ENCODE results near the gene AKT1S1. TPM values are rescaled to one million over a fixed set of nuclear protein-coding genes. Genes with fewer than 3 reads are reported as not detected.

The AKT1S1 gene
- total RNA-seq, 4 donors from 2014 or later, result 15.4 to 30.6 (median 21.9) TPM

- H3K27me3 ChIP-seq, result no peaks in the 10 kb centered on the region
- peaks cover 2 to 39% (median 29%) of the 10 kb centered on the region in 4 donors for H3K36me3 ChIP-seq
- intact Hi-C loops (cut with DNase I), result no loop called here
- no peak for DNase-seq (ENCODE audit: extremely low spot score)
- peak overlapping the region; percentile 89 to 96 (median 94) for H3K27ac ChIP-seq (replicated peaks in 1 of 4)
- H3K4me3 ChIP-seq, result peak overlapping the region; percentile 53 to 61 (median 60)
- peaks cover 41 to 79% (median 58%) of the 10 kb centered on the region in 4 donors for H3K4me1 ChIP-seq
- TF ChIP-seq CTCF (IDR thresholded peaks at IDR 0.05) (no peak), EP300 (IDR thresholded peaks at IDR 0.05) (no peak), POLR2AphosphoS5 (IDR thresholded peaks at IDR 0.05) (no peak), POLR2A (IDR thresholded peaks at IDR 0.05; ENCODE audit: low read depth) (no peak)
- no peaks in the 10 kb centered on the region for H3K9me3 ChIP-seq
- whole genome bisulfite sequencing, result 3% methylated on average over 12 of the region's 15 CpGs
Measured at GRCh38 chr19:49869009-49869483, 8.1 kb downstream of the AKT1S1 start.

DNA sequence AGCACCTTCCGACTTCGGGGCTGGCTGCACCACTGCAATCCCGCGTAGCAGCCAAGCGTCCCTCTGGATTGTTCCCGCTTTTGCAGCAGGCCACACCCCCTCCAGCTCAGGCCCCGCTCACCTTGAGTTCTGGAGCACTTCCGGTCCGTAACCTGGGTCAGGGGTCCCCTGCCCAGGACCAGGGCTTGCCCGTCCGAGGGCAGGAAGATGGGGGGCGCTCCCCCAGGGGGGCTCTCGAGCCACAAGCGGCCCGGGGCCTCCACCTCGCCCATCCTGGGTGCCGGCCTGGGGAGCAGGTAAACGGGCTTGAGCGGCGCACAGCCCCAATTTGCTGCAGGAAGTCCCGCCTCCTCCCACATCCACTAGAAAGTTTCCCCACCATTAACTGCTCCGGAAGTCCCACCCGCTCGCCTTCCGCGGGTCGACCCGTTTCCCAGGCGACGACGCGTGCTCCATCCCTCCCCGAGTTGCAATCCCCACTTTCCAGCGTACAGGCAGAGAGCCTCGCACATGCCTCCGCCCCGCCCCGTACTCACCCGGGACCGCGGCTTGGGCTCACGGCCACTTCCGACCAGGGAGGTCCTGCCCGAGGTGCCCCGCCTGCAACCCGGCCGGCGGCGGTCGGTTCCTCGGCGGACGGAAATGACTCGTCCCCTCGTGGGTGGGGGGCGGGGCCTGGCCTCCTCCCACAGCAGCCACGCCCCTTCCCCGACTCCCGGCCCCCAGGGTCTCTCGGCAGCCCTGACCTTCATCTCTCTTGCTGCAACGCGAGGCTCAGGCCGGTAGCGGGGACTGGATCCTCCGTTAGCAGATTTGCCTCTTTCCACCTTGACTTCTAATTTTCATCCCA lies 10.0 kb downstream of the AKT1S1 start, which contains the start of gene PNKP:
Gene PNKP, minus strand, starts transcription at position 644 of the 850 bp plus-strand sequence. Its CDS starts 372 bp downstream, at position 272.
- peak within 1 kb of the TSS; percentile 64 to 95 (median 81) for H3K4me3 ChIP-seq
- H3K27me3 ChIP-seq, result no peaks in the 10 kb centered on the region
- peak; percentile 98 for DNase-seq (ENCODE audit: extremely low spot score)
- H3K9me3 ChIP-seq, result no peaks in the 10 kb centered on the region
- H3K4me1 ChIP-seq, result peaks cover 41 to 62% (median 58%) of the 10 kb centered on the region in 4 donors
- under 1% methylated on average over 21 of the region's 65 CpGs for WGBS
- intact Hi-C loops (cut with DNase I), result no loop called here
- peaks cover 6 to 45% (median 35%) of the 10 kb centered on the region in 4 donors for H3K36me3 ChIP-seq
- H3K27ac ChIP-seq (replicated peaks in 1 of 4), result peak within 1 kb of the TSS; percentile 89 to 96 (median 94)
- TF ChIP-seq EP300 (IDR thresholded peaks at IDR 0.05) (no peak), POLR2A (IDR thresholded peaks at IDR 0.05; ENCODE audit: low read depth) (peak; percentile 57), CTCF (IDR thresholded peaks at IDR 0.05) (no peak), POLR2AphosphoS5 (IDR thresholded peaks at IDR 0.05) (peak; percentile 84 to 91)

GRCh38 chr19:49864890-49865289 lies 12.3 kb downstream of the AKT1S1 start:
- no peaks in the 10 kb centered on the region for H3K27me3 ChIP-seq
- H3K9me3 ChIP-seq, result no peaks in the 10 kb centered on the region
- WGBS, result 88% methylated on average over 12 of the region's 13 CpGs
- H3K36me3 ChIP-seq, result peaks cover 17 to 52% (median 49%) of the 10 kb centered on the region in 4 donors
- peaks cover 37 to 69% (median 59%) of the 10 kb centered on the region in 4 donors for H3K4me1 ChIP-seq
- intact Hi-C loops (cut with DNase I), result no loop called here
- H3K27ac ChIP-seq (replicated peaks in 1 of 4), result peak overlapping the region; percentile 15 to 95 (median 76)
- TF ChIP-seq POLR2A (IDR thresholded peaks at IDR 0.05; ENCODE audit: low read depth), result no peak
- TF ChIP-seq CTCF (IDR thresholded peaks at IDR 0.05), result no peak
- no peak for TF ChIP-seq POLR2AphosphoS5 (IDR thresholded peaks at IDR 0.05)
- peak overlapping the region in 1 of 4 donors; percentile 12 for H3K4me3 ChIP-seq
- DNase-seq (ENCODE audit: extremely low spot score), result no peak

DNA sequence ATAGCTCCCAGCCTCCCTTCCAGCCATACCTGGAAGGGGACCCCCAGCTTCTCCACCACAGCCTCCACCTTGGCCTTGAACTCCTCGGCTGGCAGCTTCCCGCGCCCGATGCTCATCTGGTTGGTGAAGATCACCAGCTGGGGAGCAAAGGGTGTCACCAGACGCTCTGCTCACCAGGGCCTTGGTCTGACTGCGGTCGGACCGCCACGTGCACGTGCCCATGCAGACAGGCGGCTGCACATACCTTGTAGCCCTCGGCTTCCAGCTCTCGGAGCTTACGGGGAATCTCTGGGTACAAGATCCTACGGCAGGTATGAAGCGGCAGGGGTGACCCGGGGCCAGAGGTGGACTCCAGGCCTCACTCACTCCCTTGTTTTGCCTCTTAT lies 13.2 kb downstream of the AKT1S1 start:
- 85% methylated on average over 5 of the region's 17 CpGs for WGBS
- Histone ChIP-seq H3K27ac (replicated peaks in 1 of 4) (no peak overlapping the region), H3K36me3 (peaks cover 23 to 62% (median 59%) of the 10 kb centered on the region in 4 donors), H3K4me3 (no peak overlapping the region), H3K27me3 (no peaks in the 10 kb centered on the region), H3K9me3 (no peaks in the 10 kb centered on the region), H3K4me1 (peaks cover 34 to 64% (median 55%) of the 10 kb centered on the region in 4 donors)
- TF ChIP-seq POLR2A (IDR thresholded peaks at IDR 0.05; ENCODE audit: low read depth) (no peak), EP300 (IDR thresholded peaks at IDR 0.05) (no peak), CTCF (IDR thresholded peaks at IDR 0.05) (no peak), POLR2AphosphoS5 (IDR thresholded peaks at IDR 0.05) (no peak)
- intact Hi-C loops (cut with DNase I), result no loop called here
- DNase-seq (ENCODE audit: extremely low spot score), result no peak

Data from esophagus muscularis mucosa (tissue), 4 donors.